OCI-M2 (cell line): ENCODE data around the gene MEOX2.

Experiments used
- DNase-seq: peaks from one replicate; lab custom pipeline; 2025; ENCODE audit not compliant: unreplicated experiment; lab: John Stamatoyannopoulos, UW

The MEOX2 gene

GRCh38 chr7:15566476-15566875, 120.0 kb downstream of the MEOX2 start:
- DNase-seq = no peak

GRCh38 chr7:15561835-15562234, 124.6 kb downstream of the MEOX2 start, which contains the start of gene AGMO:
Gene AGMO (minus strand): TSS chr7:15562015.
- no peak for DNase-seq
